Upper lobe of right lung (tissue), 1 donor: ENCODE measurements around the gene MUSTN1. TPM values are rescaled to one million over a fixed set of nuclear protein-coding genes. Genes with fewer than 3 reads are reported as not detected.

Experiments
- ATAC-seq: fragments of 200-7000 bp; cut with Tn5 transposase; one replicate; pipeline ENCODE4 v1.9.1; 2020; ENCODE audit warnings: mild to moderate bottlenecking, moderate library complexity
- DNase-seq: peaks from one replicate; pipeline ENCODE4 v3.0.0-alpha.2; 2020
- H3K27ac ChIP-seq: fragments of 200-600 bp; one replicate; pipeline ENCODE4 v1.8.0; 2022
- H3K27me3 ChIP-seq: fragments of 200-600 bp; one replicate; pipeline ENCODE4 v1.8.0; 2022; ENCODE audit warnings: mild to moderate bottlenecking
- H3K36me3 ChIP-seq: fragments of 200-600 bp; one replicate; pipeline ENCODE4 v1.8.0; 2022
- H3K4me1 ChIP-seq: fragments of 200-600 bp; one replicate; pipeline ENCODE4 v1.8.0; 2022
- H3K4me3 ChIP-seq: fragments of 200-600 bp; one replicate; pipeline ENCODE4 v1.8.0; 2022; ENCODE audit warnings: mild to moderate bottlenecking
- H3K9me3 ChIP-seq: fragments of 200-600 bp; one replicate; pipeline ENCODE4 v1.8.0; 2022
- CTCF ChIP-seq: fragments of 200-600 bp; IDR thresholded peaks from one replicate; pipeline ENCODE4 v1.8.0; 2022; ENCODE audit warnings: antibody characterized with exemption
- intact Hi-C: fragments of 100-400 bp; cut with DNase I; formaldehyde crosslinking; loops from one replicate; pipeline ENCODE4 v1.11.0; 2022
- total RNA-seq: library from RNA; stranded (reverse); fragmentation: NEBNext Ultra II Directional; extraction: Animal tissue kit (Norgen Biotek cat#: 25700); gene quantifications from one replicate; pipeline ENCODE4 v1.2.1, GENCODE V29; 2021
- donor health status: DM: no; HTN: yes; CAD: no; lungs with severe emphysema.

Gene MUSTN1
- total RNA-seq, 1 donor from 2014 or later = 5.4 TPM

GRCh38 chr3:52852419-52852818 is 17.6 kb upstream of the MUSTN1 start:
- Histone ChIP-seq H3K27me3 (no peaks in the 10 kb centered on the region), H3K4me3 (no peak overlapping the region), H3K27ac (no peak overlapping the region), H3K4me1 (no peaks in the 10 kb centered on the region), H3K36me3 (peaks cover 54% of the 10 kb centered on the region), H3K9me3 (no peaks in the 10 kb centered on the region)
- DNase-seq = no peak
- intact Hi-C loops = no loop called here
- TF ChIP-seq CTCF = no peak
- peak; percentile 29 for ATAC-seq

GRCh38 chr3:52851348-52851747 is 16.5 kb upstream of the MUSTN1 start:
- intact Hi-C loops = no loop called here
- DNase-seq = no peak
- peak; percentile 53 for TF ChIP-seq CTCF
- peaks cover 56% of the 10 kb centered on the region for H3K36me3 ChIP-seq
- no peaks in the 10 kb centered on the region for H3K27me3 ChIP-seq
- H3K4me3 ChIP-seq = no peak overlapping the region
- no peaks in the 10 kb centered on the region for H3K4me1 ChIP-seq
- H3K27ac ChIP-seq = no peak overlapping the region
- ATAC-seq = peak; percentile 86
- no peaks in the 10 kb centered on the region for H3K9me3 ChIP-seq

GRCh38 chr3:52849656-52850055 is 14.8 kb upstream of the MUSTN1 start:
- peaks cover 15% of the 10 kb centered on the region for H3K4me1 ChIP-seq
- no peak for TF ChIP-seq CTCF
- H3K27me3 ChIP-seq = no peaks in the 10 kb centered on the region
- H3K36me3 ChIP-seq = peaks cover 44% of the 10 kb centered on the region
- ATAC-seq = no peak
- no peak for DNase-seq
- intact Hi-C loops = no loop called here
- no peak overlapping the region for H3K4me3 ChIP-seq
- H3K9me3 ChIP-seq = no peaks in the 10 kb centered on the region
- H3K27ac ChIP-seq = no peak overlapping the region

GRCh38 chr3:52848617-52849016 is 13.8 kb upstream of the MUSTN1 start:
- TF ChIP-seq CTCF = no peak
- DNase-seq = no peak
- Histone ChIP-seq H3K36me3 (peaks cover 41% of the 10 kb centered on the region), H3K27me3 (no peaks in the 10 kb centered on the region), H3K4me3 (no peak overlapping the region), H3K4me1 (peaks cover 24% of the 10 kb centered on the region), H3K9me3 (no peaks in the 10 kb centered on the region), H3K27ac (no peak overlapping the region)
- intact Hi-C loops = no loop called here
- no peak for ATAC-seq

- ATAC-seq = no peak
- no peak for TF ChIP-seq CTCF
- no peak overlapping the region for H3K27ac ChIP-seq
Observed at GRCh38 chr3:52847726-52848125, 12.9 kb upstream of the MUSTN1 start.

GRCh38 chr3:52847241-52847640 is 12.4 kb upstream of the MUSTN1 start:
- intact Hi-C loops = no loop called here
- Histone ChIP-seq H3K27ac (no peak overlapping the region), H3K4me1 (peaks cover 33% of the 10 kb centered on the region), H3K4me3 (no peak overlapping the region), H3K27me3 (no peaks in the 10 kb centered on the region), H3K36me3 (peaks cover 38% of the 10 kb centered on the region), H3K9me3 (no peaks in the 10 kb centered on the region)
- DNase-seq = no peak
- TF ChIP-seq CTCF = no peak
- ATAC-seq = no peak

More at GRCh38 chr3:52847726-52848125, 12.9 kb upstream of the MUSTN1 start:
- H3K36me3 ChIP-seq = peaks cover 41% of the 10 kb centered on the region
- intact Hi-C loops = no loop called here
- H3K4me3 ChIP-seq = no peak overlapping the region
- peaks cover 33% of the 10 kb centered on the region for H3K4me1 ChIP-seq
- DNase-seq = no peak
- no peaks in the 10 kb centered on the region for H3K9me3 ChIP-seq
- H3K27me3 ChIP-seq = no peaks in the 10 kb centered on the region
